GM12891 (cell line): ENCODE results near the gene ARID1B.

Experiments used
- POLR2A ChIP-seq: IDR thresholded peaks from 2 replicates; pipeline ENCODE4 v1.6.1; 2011; ENCODE audit warnings: low read depth, low read length, control low read depth
- POLR2AphosphoS5 ChIP-seq: IDR thresholded peaks from 2 replicates; pipeline ENCODE4 v1.6.1; 2011; ENCODE audit warnings: low read depth, low read length, control low read depth
- TAF1 ChIP-seq: IDR thresholded peaks from 2 replicates; pipeline ENCODE4 v1.6.1; 2011; ENCODE audit warnings: low read depth, low read length, control low read depth

GRCh38 chr6:157172830-157173536, 395.8 kb downstream of the ARID1B start:
- TF ChIP-seq POLR2AphosphoS5 (no peak), POLR2A (no peak), TAF1 (no peak)
